WERI-Rb-1 (cell line): ENCODE results near the gene COG6.

Experiments
- DNase-seq: peaks from one replicate; pipeline ENCODE4 v3.0.0-alpha.2; 2020
- H3K27ac ChIP-seq: fragments of 250-450 bp; sonication (Bioruptor Pico); 2 replicates; pipeline ENCODE4 v1.5.1; 2020; ENCODE audit warnings: mild to moderate bottlenecking, moderate library complexity
- H3K27me3 ChIP-seq: fragments of 250-450 bp; sonication (Bioruptor Pico); 2 replicates; pipeline ENCODE4 v1.5.1; 2021; ENCODE audit warnings: mild to moderate bottlenecking, low read depth, moderate library complexity; ENCODE audit not compliant: insufficient read depth, severe bottlenecking
- H3K36me3 ChIP-seq: fragments of 250-450 bp; sonication (Bioruptor Pico); 2 replicates; pipeline ENCODE4 v1.5.1; 2020; ENCODE audit warnings: mild to moderate bottlenecking, moderate library complexity
- H3K4me3 ChIP-seq: 2 replicates; pipeline ENCODE4 v1.5.1; 2011; ENCODE audit warnings: low read depth, mild to moderate bottlenecking, control low read depth, low read length
- H3K9me3 ChIP-seq: fragments of 250-450 bp; sonication (Bioruptor Pico); 2 replicates; pipeline ENCODE4 v1.5.1; 2021; ENCODE audit warnings: mild to moderate bottlenecking, moderate library complexity; ENCODE audit not compliant: severe bottlenecking
- TF ChIP-seq, protein P1 (sequence below): IDR thresholded peaks from 2 replicates; pipeline ENCODE4 v1.5.1; 2011; ENCODE audit warnings: low read depth, mild to moderate bottlenecking, control low read depth, inconsistent platforms, low read length

COG6 gene

DNA sequence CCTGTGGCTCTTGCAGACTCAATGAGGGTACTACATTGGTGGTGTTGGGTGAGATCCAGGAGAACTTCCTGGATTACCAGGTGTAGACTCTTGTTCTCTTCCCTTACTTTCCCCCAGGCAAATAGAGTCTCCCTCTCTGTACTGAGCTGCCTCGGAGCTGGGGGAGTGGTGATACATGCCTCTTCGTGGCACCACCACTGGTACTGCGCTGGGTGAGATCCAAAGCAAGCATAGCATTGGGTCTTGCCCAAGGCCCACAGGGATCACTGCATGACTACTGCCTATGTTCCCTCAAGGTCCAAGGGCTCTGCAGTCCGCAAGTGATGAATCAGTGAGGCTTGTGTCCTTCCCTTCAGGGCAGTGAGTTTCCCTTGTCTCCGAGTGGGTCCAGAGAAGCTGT lies 81.6 kb downstream of the COG6 start:
- no peaks in the 10 kb centered on the region for H3K9me3 ChIP-seq
- no peak for DNase-seq
- no peak overlapping the region for H3K4me3 ChIP-seq
- TF ChIP-seq, protein P1, sequence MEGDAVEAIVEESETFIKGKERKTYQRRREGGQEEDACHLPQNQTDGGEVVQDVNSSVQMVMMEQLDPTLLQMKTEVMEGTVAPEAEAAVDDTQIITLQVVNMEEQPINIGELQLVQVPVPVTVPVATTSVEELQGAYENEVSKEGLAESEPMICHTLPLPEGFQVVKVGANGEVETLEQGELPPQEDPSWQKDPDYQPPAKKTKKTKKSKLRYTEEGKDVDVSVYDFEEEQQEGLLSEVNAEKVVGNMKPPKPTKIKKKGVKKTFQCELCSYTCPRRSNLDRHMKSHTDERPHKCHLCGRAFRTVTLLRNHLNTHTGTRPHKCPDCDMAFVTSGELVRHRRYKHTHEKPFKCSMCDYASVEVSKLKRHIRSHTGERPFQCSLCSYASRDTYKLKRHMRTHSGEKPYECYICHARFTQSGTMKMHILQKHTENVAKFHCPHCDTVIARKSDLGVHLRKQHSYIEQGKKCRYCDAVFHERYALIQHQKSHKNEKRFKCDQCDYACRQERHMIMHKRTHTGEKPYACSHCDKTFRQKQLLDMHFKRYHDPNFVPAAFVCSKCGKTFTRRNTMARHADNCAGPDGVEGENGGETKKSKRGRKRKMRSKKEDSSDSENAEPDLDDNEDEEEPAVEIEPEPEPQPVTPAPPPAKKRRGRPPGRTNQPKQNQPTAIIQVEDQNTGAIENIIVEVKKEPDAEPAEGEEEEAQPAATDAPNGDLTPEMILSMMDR = no peak
- H3K27me3 ChIP-seq = no peaks in the 10 kb centered on the region
- no peak overlapping the region for H3K27ac ChIP-seq
- no peaks in the 10 kb centered on the region for H3K36me3 ChIP-seq

DNA sequence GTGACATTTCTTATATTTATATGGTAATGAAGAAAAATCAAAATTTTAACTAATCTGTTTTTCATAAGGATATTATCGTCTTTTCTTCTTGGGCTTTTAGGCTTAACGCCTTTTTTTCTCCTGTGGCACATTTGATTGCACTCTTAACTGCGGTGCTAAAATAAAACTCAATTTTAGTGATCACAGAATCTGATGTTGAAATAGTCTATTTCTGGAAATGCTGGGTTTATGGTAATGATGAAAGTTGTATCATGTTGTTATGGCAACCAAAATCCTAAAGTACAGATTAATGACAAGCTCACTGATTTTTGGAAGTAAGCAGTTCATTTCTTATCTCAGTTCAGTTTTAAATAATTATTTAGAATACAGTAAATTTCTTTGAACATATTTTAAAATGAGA lies 85.3 kb downstream of the COG6 start:
- Histone ChIP-seq H3K27ac (no peak overlapping the region), H3K9me3 (no peaks in the 10 kb centered on the region), H3K27me3 (no peaks in the 10 kb centered on the region), H3K36me3 (no peaks in the 10 kb centered on the region), H3K4me3 (no peak overlapping the region)
- no peak for DNase-seq
- TF ChIP-seq, protein P1 = no peak

- Histone ChIP-seq H3K4me3 (no peak overlapping the region), H3K27me3 (no peaks in the 10 kb centered on the region), H3K36me3 (no peaks in the 10 kb centered on the region), H3K27ac (no peak overlapping the region), H3K9me3 (no peaks in the 10 kb centered on the region)
- TF ChIP-seq, protein P1 = no peak
- no peak for DNase-seq
Observed at GRCh38 chr13:39748961-39749360, 93.5 kb downstream of the COG6 start.

DNA sequence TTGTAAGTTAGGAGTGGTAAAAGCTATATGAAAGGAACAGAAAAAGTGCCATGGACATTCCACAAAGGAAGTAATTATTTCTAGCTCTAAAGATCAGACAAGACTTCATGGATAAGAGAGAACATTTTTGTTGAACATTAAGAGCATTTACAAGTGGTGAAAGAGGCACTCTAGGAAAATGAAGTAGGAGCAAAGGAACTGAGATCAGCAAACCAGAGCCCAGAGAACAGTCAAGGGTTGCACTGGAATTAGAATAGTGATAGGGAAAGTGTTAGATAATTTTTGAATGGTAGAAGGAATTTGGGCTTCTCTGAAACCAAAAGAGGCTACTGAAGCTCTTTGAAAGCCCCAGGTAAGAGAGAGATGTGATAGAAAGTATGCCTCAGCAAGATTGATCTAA lies 94.1 kb downstream of the COG6 start:
- no peak for DNase-seq
- TF ChIP-seq, protein P1 = no peak
- no peaks in the 10 kb centered on the region for H3K36me3 ChIP-seq
- no peak overlapping the region for H3K27ac ChIP-seq
- no peaks in the 10 kb centered on the region for H3K9me3 ChIP-seq
- H3K4me3 ChIP-seq = no peak overlapping the region
- H3K27me3 ChIP-seq = no peaks in the 10 kb centered on the region

DNA sequence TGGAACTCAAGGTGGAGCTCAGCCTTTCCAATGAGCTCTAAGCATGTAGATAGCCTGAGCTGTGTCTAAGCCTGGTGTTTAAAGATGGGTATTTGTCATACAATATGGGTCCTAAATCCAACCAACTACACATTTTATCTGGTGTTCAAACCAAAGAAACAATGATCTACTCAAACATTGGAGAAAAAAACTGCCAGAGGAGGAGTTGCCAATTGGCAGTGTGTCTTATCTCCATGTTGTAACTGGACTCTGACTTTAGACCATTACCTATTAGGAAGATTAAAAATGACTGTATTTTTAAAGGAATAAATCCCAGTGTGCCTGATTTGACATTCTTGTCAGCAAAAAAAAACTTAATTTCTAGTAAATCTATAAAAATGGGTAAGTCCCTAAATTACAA lies 96.3 kb downstream of the COG6 start:
- Histone ChIP-seq H3K4me3 (no peak overlapping the region), H3K9me3 (no peaks in the 10 kb centered on the region), H3K36me3 (no peaks in the 10 kb centered on the region), H3K27ac (no peak overlapping the region), H3K27me3 (no peaks in the 10 kb centered on the region)
- TF ChIP-seq, protein P1 = no peak
- no peak for DNase-seq

GRCh38 chr13:39760521-39760920 lies 105.1 kb downstream of the COG6 start:
- TF ChIP-seq, protein P1 = no peak
- no peaks in the 10 kb centered on the region for H3K9me3 ChIP-seq
- DNase-seq = no peak
- H3K36me3 ChIP-seq = no peaks in the 10 kb centered on the region
- no peak overlapping the region for H3K27ac ChIP-seq
- H3K4me3 ChIP-seq = no peak overlapping the region
- H3K27me3 ChIP-seq = no peaks in the 10 kb centered on the region
